GM19395 (cell line): ENCODE results near the gene RPS6KA2.

Experiments used
- ATAC-seq: cut with Tn5 transposase; IDR thresholded peaks from one replicate; pipeline ENCODE4 v1.9.1; 2021; ENCODE audit warnings: mild to moderate bottlenecking, moderate library complexity; ENCODE audit not compliant: unreplicated experiment

RPS6KA2 gene

GRCh38 chr6:166436195-166437139, 190.6 kb downstream of the RPS6KA2 start:
- ATAC-seq: no peak

GRCh38 chr6:166435574-166435973, 191.5 kb downstream of the RPS6KA2 start:
- ATAC-seq: no peak

GRCh38 chr6:166434336-166434735, 192.7 kb downstream of the RPS6KA2 start:
- ATAC-seq: no peak

GRCh38 chr6:166433096-166433495, 194.0 kb downstream of the RPS6KA2 start:
- ATAC-seq: no peak

- no peak for ATAC-seq
Measured at GRCh38 chr6:166430269-166430668, 196.8 kb downstream of the RPS6KA2 start.

- ATAC-seq: no peak
Measured at GRCh38 chr6:166424431-166424830, 202.6 kb downstream of the RPS6KA2 start.

GRCh38 chr6:166423781-166424180, 203.3 kb downstream of the RPS6KA2 start:
- ATAC-seq: no peak

GRCh38 chr6:166423051-166423745, 203.9 kb downstream of the RPS6KA2 start:
- ATAC-seq: no peak

GRCh38 chr6:166422201-166422940, 204.7 kb downstream of the RPS6KA2 start:
- ATAC-seq: no peak

GRCh38 chr6:166420351-166420750, 206.7 kb downstream of the RPS6KA2 start:
- no peak for ATAC-seq

GRCh38 chr6:166419717-166420116, 207.3 kb downstream of the RPS6KA2 start:
- ATAC-seq: peak; percentile 29

- peak; percentile 99 for ATAC-seq
Measured at GRCh38 chr6:166419286-166419685, 207.8 kb downstream of the RPS6KA2 start.

GRCh38 chr6:166418691-166419143, 208.3 kb downstream of the RPS6KA2 start:
- ATAC-seq: no peak

GRCh38 chr6:166417285-166417691, 209.8 kb downstream of the RPS6KA2 start:
- no peak for ATAC-seq

GRCh38 chr6:166415833-166416347, 211.2 kb downstream of the RPS6KA2 start:
- ATAC-seq: no peak

- ATAC-seq: no peak
Measured at GRCh38 chr6:166415306-166415705, 211.7 kb downstream of the RPS6KA2 start.

- no peak for ATAC-seq
Measured at GRCh38 chr6:166413491-166413951, 213.5 kb downstream of the RPS6KA2 start.

- no peak for ATAC-seq
Measured at GRCh38 chr6:166412911-166413384, 214.1 kb downstream of the RPS6KA2 start.

GRCh38 chr6:166412156-166412910, 214.7 kb downstream of the RPS6KA2 start:
- no peak for ATAC-seq

GRCh38 chr6:166411721-166412151, 215.3 kb downstream of the RPS6KA2 start:
- ATAC-seq: no peak
